ENCODE results near the gene WNT10A.

The WNT10A gene

DNA sequence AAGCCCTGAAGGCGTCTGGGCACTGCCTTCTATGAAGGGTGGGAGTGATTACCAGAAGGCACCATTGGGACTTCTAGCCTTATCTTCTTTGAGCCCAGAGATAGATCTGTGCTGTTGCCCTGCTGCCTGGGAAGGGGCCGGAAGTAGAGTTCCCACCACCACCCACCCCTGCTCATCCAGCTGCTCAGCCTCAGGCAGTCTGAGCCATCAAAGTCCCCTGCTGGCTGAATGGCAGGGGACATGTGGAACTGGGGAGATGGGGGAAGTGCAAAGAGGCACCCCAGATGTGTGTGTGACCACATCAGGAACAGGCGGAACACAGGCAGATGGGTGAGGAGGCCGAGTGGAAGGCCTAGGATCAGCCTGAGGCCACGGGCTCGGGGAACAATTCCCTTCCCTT is 3.3 kb upstream of the WNT10A start:
- no peak for DNase-seq (ENCODE audit: low read depth in 2 of 2)

DNA sequence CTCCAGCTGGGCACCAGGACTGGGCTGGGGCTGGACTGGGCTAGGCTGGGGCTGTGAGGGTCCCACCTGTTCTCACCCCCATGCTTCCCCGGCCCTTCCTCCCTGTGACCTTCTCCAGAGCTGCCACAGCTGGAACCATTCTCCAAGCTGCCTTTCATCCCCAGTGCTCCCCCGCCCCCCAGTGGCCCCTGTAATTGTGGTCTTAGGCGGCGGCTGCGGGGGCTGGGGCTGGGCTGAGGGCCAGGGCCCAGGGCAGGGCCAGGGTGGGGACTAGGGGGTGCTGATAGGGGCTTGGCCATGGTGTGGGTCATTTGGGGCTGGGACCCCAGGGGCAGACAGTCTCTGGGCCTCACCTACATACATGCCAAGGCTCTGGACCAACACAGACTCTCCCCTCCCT is 2.8 kb upstream of the WNT10A start:
- DNase-seq (ENCODE audit: low read depth in 2 of 2), result no peak

DNA sequence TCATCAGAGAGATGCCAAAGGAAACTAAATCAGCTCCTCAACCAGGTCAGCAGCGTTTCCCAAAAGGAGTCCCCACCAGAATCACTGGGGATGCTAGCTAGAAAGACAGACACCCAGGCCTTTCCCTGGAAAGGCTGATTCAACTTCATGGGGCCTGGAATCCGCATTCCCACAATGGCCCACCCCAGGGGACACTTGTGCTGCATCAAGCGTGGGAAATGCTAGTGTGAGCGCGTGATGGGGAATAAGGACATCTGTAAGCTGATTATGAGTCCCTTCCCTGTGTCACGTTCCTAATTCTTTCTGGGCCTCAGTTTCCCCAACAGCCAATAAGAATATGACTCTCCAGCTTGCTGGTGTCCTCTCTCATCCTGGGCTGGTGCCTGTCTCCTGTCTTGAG is 2.2 kb upstream of the WNT10A start:
- DNase-seq (ENCODE audit: low read depth in 2 of 2), result no peak

DNA sequence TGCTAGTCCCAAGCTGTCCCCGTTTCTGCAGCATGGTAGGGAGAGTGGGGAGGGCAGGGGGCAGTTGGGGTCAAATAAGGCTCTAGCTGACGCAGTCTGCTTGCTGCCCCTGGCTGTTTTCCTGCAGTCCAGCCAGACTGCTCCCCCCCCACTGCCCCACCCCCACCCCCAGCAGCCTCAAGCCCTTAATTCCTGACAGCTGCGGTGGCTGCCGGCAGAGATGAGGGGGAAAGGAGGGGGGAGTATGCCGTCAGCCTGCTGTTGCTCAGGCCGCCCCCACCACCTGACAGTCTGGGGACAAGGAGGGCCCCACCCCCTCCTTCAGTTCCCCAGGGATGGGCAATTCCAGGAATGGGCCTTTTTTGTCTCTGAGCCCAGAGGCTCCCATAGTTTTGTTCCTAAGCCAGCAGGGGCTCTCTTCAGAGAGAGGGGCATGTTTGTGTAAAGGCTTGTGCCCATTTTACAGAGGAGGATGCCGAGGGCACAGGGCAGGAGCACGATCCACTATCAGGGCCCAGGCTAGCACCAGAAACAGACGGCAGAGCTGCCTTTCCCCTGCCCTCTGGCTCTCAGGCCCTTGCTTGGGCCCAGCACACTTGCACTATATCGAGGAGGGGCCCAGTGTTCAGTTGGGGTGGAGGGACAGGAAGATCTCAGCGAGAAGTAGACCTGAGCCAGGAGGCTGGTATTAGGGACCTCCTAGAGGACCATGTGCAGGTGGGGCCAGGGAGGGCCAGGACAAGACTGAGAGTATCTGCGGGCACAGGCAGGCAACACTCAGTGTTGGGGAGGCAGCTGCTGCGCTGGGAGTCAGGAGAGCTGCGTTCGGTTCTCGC is 1.5 kb upstream of the WNT10A start:
- DNase-seq (ENCODE audit: low read depth in 2 of 2), result no peak

DNA sequence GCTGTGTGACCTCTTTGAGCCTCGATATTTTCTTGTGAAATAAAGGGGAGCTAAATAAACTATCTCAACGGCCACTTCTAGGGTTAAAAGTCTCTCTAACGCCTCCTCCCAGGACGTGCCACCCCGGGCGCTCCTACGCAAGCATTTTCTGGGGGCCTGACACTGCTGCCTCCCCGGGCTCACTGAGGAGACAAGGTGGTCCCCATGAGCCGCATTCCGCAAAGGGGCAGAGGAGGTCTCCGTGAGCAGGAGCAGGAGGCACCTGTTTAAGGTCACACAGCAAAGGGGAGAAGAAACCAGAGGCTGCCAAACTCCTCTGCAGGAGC is 913 bp upstream of the WNT10A start:
- DNase-seq (ENCODE audit: low read depth in 2 of 2), result no peak

DNA sequence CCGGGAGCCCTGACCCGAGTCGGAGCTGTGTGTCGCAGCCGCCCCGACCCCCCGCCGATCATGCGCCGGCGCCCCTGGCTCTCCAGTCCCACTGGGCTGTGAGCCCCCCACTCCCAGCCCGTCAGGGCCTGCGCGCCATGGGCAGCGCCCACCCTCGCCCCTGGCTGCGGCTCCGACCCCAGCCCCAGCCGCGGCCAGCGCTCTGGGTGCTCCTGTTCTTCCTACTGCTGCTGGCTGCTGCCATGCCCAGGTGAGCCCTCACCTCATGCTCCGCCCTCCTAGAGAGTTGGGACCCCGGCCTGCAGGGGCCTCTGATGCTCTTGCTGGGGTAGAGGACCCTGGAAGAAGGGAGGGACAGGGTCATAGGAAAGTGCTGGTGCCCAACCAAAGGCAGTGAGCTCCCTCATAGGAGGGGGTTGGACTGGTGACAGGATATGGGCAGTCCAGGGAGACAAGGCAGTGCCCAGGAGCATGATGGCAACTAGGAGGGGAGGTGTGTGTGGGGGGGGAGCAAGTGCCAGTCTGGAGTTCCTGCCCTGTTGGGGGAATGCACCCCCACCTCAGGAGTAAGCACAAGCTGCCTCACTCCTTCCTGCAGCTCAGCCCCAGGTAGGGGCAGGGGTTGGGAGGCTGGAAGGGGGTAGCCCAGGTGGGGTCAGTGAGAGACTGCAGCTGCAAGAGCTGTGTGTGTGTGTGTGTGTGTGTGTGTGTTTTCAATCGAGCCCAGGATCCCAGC is 375 bp downstream of the WNT10A start:
- DNase-seq (ENCODE audit: low read depth in 2 of 2), result no peak

DNA sequence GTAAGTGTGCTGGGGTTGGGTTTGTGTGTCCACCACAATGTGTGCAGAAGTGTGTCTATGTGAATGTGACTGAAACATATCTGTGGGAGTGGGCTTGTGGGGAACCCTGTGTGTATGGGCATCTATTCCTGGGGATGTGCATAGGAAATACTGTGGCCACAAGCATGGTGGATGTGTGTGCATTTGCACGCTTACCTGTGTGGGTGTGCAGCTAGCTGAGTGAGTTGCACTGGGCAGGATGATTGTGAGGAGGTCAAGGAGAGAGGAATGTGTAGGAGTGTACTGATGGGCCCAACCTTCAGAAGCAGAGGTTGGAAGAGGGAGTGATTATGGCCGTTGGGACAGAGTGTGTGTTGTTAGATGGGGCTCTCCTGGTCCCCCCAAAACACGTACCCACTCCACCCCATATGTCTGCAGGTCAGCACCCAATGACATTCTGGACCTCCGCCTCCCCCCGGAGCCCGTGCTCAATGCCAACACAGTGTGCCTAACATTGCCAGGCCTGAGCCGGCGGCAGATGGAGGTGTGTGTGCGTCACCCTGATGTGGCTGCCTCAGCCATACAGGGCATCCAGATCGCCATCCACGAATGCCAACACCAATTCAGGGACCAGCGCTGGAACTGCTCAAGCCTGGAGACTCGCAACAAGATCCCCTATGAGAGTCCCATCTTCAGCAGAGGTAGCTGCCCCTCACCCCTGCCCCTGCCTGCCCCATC is 1.2 kb downstream of the WNT10A start:
- no peak for DNase-seq (ENCODE audit: low read depth in 2 of 2)

DNA sequence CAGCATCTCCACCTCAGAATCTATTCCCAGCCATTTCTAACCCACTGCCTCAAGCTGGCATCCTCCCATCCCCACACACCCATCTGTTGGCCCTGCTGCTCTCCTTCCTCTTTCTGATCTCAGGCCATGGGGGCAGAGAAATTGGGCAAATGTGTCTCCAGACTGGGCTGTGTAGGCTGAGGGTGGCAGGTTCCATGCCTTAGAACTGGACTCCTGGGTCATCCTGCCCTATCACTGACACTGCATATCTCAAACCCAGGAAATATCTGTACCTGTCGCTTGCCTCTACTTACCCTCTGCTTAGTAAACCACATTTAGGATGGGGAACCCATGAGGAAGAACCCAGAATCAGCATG is 1.8 kb downstream of the WNT10A start:
- no peak for DNase-seq (ENCODE audit: low read depth in 2 of 2)

DNA sequence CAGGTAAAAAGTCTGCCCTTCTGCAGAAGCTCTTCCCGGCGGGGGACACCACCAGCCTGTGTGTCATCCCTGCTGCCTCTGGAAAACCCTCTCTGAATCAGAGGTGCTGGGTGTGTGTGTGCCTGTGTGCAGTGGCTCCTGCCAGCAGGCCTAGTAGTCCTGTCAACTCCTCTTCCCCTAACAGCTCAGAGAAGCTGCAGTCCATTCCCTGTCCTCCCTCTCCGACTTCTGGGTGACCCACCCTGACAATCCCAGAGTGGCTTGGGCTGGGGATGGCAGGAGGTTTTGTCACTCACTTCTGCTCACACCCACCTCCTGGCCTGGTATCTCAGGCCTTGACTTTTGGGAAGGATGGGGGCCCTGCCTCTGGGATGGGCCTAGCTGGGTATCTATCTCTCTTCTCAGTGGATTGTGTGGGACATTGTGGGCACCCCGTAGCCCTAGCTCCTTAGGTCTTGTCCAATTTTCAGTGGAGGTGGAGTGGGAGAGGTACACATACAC is 2.3 kb downstream of the WNT10A start:
- DNase-seq (ENCODE audit: low read depth in 2 of 2), result no peak

DNA sequence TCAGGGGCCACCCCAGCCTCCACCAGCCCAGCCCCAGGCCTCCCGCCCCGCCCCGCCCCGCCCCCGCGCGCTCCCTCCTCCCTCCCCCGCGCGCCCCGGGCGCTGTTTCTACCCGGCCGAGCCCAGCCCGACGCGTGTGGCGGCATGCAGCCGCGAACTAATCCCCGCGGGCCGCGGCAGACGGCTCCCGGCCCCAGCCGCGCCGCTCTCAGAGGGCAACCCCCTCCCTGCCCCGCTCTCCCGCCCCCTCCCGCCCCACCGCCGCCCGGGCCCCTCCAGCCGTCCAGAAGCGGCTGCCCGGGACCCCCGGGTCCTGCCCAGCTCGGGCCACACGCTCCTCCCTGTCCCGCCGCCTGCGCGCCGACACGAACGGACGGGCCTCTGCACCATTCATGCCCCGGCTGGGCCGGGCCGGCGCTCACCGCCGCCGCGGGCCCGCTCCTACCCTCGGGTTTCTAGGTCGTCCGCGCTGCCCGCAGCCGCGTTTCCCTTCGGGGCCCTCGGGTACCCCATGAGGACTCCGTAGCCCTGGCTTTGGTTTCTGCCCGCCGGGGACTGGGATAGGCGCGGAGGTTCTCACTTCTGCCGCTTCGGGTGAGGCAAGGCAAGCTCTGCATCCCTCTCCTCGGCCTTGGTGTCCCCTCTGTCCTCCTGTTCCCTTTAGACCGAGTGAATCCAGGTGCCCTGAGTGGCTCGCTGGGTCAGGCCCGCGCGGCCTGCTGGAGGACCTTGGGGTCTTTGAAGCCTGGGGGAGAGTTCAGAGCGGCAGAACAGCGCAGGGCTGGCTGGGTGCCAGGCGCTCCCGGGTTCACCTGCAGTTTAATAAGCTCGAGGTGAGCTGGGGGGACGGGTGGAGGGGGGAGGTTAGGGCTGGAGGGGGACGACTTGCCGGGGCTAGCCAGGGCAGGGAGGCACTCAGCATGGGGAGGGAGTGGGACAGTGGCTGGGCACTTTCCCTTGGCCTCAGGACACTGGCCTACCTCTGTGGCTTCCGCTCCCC is 3.1 kb downstream of the WNT10A start:
- no peak for DNase-seq (ENCODE audit: low read depth in 2 of 2)

DNA sequence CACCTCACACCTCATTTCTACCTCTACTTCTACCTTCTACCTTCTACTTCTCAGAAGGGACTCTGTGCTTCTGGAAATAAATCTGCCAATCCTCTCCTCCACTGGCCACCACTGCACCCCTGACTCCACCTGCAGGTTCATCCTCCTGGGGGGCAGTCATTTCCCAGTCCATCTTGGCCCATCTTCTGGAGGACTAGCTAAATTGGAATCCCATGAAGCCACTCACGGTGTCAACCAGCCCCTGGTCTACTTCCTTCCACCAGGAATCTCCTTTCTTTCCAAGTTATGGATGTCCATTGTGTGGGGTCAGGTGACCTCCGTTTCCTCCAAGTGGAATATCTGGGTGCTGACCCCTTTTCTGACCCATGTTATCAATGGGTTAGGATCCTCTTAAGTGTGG is 3.9 kb downstream of the WNT10A start:
- DNase-seq (ENCODE audit: low read depth in 2 of 2), result no peak

DNA sequence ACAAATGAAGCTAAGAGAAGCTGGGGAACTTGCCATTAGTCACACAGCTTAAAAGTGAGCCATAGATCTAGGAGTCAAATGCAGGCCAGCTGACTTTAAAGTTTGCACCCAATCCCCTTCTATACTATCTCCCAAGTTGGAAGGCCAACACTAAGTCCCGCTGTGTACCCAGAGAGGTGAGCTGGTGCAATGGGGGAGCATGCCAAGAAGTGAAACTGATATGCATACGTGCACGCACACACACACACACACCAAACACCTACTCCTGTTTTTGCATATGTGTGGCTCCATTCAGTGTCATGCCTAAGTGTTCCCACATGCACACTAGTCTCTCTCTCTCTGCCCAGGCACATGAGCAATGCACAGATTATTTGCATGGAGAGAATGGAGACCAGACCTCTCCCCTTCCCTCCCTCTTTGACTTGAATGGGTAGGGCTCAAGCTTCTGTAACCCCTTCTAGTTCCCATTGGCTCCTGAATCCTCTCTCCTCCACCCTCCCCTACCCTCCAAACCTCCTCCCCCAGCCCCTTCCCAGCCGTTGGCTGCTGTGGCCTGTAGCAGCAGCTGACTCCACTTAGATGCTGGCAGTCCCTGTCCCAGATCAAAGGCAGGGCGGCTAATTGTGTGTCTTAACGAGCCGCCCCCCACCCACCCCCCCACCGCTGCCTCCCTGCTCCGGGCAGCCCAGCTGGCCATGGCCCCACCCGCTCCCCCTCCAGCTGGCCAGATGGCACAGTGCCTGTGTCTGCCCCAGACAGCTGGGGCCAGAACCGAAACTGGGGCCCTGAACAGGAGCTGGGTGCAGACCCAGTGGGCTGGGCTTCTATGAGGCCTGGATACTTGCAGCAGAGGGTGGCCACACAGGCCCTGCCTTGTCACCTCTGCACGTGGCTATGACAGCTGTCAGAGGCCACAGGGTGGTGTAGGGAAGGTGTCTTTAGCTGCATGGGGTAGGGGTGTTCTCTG is 5.6 kb downstream of the WNT10A start:
- no peak for DNase-seq (ENCODE audit: low read depth in 2 of 2)

DNA sequence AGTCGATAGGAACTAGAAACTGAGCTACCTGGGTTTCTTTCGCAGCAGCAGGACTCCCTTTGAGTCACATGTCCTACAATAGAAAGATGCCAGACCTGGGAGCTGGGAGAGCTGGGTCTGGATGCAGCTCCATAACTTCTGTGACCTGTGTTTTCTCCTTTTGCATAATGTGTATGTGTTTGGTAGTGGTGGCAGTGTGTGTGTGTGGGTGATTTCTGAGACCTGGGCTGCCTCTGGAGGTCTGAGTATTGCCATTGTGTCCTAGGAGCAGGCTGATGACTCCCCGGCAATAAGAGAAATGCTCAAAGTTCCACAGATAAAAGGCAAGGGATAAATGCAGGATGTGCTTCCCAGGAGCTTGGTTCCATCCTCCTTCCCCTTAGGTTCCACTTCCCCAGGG is 6.4 kb downstream of the WNT10A start:
- DNase-seq (ENCODE audit: low read depth in 2 of 2), result no peak

DNA sequence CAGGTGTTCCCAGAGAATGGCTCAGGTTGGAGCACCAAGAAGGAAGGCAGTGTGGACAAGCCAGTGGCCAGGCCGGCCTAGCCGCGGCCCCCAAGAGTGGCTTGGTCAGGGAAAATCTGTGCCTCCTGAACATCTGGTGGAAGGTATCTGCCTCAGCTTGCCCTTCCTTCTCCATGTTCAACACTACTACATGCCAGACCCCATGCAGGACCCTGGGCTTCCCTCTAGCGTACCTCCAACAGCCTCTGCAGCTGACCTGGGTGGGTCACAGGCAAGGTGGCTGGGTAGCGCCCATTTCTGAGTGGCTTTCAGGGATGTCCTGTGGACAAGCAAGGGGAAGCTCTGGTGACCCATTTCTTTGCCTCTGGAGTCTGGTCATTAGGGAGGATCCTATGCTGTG is 7.7 kb downstream of the WNT10A start:
- DNase-seq (ENCODE audit: low read depth in 2 of 2), result no peak

DNA sequence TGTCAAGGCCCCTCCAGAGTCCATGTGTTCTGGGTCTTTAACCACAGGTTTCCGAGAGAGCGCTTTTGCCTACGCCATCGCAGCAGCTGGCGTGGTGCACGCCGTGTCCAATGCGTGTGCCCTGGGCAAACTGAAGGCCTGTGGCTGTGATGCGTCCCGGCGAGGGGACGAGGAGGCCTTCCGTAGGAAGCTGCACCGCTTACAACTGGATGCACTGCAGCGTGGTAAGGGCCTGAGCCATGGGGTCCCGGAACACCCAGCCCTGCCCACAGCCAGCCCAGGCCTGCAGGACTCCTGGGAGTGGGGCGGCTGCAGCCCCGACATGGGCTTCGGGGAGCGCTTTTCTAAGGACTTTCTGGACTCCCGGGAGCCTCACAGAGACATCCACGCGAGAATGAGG is 9.3 kb downstream of the WNT10A start:
- no peak for DNase-seq (ENCODE audit: low read depth in 2 of 2)

DNA sequence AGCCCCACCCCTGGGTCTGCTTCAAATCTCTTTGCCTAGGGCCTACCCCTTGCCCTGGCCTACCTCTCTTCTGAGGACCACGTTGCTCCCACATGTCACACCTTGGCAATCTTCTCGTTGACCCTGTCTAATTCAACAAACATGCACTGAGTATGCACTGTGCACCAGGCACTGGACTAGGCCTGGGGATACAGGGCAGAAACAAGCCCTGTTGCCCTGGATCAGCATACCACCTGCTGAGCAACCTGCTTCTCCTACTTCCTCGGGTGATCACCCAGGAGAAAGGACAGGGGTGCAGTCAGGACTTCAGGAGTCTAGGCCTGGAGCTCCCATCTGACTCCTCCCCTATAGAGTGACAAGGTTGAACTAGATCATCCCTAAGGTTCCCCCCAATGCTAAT is 9.7 kb downstream of the WNT10A start:
- DNase-seq (ENCODE audit: low read depth in 2 of 2), result no peak

DNA sequence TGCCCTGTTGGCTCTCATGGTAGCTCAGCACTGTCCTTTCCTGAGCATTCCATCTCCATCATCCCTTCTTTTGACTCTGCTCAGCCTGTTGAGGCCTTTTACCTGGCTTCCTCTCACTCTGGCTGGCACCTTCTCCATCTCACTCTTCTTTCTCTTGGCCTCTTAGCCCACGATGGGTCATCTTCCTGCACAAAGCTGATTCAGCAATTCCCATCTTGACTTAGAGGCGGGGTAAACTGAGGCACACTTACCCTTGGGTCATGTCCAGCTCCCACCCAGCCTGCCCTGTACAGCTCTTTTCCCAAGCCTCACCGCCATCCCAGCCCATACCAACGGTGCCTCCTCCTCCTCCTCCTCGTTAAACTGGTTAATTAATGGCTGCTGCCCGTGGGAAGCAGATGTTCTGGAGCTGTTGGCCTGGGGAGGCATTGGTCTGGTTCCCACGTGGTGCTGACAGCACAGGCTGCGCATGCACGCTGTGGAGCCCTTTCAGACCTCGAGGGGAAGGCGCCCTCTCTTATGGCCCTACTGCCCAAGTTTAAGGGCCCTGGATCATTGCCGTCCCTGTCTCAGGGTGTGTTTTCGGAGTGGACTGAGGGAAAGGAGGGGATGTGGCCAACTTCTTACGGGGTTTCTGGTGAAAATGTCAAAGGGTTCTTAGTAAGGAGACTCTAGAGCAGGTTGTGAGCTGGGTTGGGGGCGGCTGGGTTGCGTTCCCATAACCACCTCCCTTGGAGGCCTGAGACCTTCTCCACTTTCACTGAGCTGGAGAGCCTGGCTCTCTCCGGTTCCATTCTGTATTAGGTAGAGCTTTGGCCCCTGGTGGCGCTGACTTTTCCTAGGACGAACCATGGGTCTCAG is 10.9 kb downstream of the WNT10A start:
- no peak for DNase-seq (ENCODE audit: low read depth in 2 of 2)

DNA sequence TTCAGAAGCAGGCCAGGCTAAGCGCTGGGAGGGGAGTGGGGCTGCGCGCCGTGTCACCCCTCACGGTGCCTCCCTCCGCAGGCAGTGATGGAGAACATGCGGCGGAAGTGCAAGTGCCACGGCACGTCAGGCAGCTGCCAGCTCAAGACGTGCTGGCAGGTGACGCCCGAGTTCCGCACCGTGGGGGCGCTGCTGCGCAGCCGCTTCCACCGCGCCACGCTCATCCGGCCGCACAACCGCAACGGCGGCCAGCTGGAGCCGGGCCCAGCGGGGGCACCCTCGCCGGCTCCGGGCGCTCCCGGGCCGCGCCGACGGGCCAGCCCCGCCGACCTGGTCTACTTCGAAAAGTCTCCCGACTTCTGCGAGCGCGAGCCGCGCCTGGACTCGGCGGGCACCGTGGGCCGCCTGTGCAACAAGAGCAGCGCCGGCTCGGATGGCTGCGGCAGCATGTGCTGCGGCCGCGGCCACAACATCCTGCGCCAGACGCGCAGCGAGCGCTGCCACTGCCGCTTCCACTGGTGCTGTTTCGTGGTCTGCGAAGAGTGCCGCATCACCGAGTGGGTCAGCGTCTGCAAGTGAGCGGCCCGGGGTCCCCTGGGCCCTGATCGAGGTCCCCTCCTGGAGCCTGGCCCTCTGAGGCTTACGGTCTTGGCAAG is 12.2 kb downstream of the WNT10A start:
- DNase-seq (ENCODE audit: low read depth in 2 of 2), result peak; percentile 72 to 78
